GM13977 (cell line): ENCODE measurements around the gene PLXNA4.

ENCODE experiments used
- DNase-seq: peaks from one replicate; pipeline ENCODE4 v3.0.0; 2012; ENCODE audit warnings: low spot score
- in situ Hi-C: fragments of 300-500 bp; cut with MboI; formaldehyde crosslinking; loops from one replicate; pipeline ENCODE4 v1.12.0; 2022; ENCODE audit warnings: low sequenced_read_pairs, low pct_unique_long_range_greater_than_20kb, mixed read lengths, inconsistent platforms; ENCODE audit not compliant: unreplicated experiment
- TF ChIP-seq, protein P1 (sequence below): IDR thresholded peaks from 2 replicates; pipeline ENCODE4 v1.5.1; 2012; ENCODE audit warnings: mild to moderate bottlenecking, control low read depth; ENCODE audit not compliant: insufficient read depth; ENCODE audit errors: extremely low read depth, missing control alignments

The PLXNA4 gene

DNA sequence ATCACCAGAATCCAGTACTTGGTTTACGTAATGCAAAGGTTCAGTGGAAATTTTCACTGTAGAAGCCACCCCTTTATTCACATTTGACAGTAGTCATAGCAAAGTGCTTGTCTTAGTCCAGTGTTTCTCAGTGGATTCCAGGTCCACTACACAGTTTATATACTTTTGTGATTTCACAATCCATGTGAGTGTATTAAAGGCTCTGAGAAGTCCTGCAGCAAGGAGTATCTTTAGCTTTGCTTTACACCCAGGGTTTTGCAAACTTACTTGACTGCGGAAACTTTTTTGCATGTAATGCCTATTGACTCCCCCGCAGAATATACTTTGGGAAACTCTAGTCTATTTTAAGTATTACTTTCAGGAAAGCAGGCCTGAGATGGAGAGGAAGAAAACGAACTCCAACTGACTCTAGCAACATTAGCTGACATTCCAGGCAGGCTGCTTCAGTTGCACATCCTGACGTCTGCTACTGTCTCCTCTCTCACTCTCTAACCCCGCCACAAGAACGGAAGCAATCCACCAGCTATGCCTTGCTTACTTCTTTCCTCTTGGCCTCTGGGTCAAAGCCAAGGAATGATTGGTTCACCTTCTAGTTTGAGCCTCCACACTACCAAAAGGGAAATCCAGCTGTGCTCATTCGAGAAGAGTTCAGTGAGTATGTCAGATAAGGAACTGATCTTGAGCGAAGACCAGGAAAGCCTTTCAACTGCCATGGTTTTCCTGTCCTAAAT, 6.2 kb downstream of the PLXNA4 start:
- TF ChIP-seq, protein P1, sequence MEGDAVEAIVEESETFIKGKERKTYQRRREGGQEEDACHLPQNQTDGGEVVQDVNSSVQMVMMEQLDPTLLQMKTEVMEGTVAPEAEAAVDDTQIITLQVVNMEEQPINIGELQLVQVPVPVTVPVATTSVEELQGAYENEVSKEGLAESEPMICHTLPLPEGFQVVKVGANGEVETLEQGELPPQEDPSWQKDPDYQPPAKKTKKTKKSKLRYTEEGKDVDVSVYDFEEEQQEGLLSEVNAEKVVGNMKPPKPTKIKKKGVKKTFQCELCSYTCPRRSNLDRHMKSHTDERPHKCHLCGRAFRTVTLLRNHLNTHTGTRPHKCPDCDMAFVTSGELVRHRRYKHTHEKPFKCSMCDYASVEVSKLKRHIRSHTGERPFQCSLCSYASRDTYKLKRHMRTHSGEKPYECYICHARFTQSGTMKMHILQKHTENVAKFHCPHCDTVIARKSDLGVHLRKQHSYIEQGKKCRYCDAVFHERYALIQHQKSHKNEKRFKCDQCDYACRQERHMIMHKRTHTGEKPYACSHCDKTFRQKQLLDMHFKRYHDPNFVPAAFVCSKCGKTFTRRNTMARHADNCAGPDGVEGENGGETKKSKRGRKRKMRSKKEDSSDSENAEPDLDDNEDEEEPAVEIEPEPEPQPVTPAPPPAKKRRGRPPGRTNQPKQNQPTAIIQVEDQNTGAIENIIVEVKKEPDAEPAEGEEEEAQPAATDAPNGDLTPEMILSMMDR: no peak
- in situ Hi-C loops: no loop called here
- no peak for DNase-seq

DNA sequence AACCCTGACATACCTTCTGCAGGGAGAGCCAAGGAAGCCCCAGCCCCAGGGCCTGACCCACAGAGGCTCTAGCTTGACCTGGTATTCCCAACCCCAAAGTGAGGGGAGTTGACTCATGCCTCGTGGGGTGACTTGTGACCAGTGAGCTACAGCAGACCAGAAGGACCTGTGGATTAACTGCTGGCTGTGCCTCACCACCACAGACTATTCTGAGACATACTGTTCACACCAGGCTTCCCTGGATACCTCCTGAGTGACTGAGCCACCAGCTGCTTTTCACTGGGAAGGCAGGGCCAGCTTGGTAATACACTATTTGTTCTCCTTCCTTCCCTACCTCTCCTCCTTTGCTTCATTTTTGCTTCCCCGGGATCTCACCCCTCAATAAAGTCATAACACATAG, 7.3 kb downstream of the PLXNA4 start:
- DNase-seq: no peak
- TF ChIP-seq, protein P1: no peak
- in situ Hi-C loops: no loop called here

DNA sequence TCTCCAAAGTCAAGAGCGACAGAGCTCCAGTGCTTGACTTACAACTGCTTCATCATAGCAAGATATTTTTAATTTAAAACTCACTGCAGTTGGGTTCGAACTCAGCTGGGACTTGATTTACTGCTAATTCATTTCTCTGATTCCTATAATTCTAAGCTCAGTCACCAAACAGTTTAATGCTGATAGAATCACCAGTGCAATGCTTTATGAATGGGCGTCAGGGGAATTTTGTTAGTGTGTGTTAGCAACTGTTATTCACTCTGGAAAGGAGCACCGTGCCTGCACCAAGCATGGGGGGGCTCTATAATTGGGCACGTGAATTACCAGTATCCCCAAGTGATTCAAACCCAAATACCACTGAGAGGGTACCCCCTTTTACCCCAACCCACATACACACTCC, 10.4 kb downstream of the PLXNA4 start:
- no peak for DNase-seq
- in situ Hi-C loops: no loop called here
- TF ChIP-seq, protein P1: no peak

DNA sequence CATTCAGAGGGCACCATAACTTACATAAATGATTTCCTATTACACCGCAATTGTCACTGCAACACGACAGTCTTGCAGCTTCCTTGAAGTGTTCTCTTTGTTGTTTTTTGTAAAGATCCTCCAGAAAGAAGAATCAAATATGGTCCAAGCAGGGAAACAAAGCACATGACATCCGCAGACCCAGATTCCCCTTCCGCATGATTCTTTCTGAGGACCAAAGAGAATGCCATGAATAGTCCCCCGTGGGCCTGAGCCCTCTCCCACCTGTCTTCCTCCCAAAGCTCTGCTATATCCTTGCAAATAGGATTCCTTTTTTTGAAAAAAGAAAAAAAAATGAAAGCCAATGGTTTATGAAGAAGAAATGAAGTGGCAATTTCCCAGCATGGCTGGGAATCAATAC, 10.8 kb downstream of the PLXNA4 start:
- TF ChIP-seq, protein P1: no peak
- in situ Hi-C loops: no loop called here
- DNase-seq: no peak

DNA sequence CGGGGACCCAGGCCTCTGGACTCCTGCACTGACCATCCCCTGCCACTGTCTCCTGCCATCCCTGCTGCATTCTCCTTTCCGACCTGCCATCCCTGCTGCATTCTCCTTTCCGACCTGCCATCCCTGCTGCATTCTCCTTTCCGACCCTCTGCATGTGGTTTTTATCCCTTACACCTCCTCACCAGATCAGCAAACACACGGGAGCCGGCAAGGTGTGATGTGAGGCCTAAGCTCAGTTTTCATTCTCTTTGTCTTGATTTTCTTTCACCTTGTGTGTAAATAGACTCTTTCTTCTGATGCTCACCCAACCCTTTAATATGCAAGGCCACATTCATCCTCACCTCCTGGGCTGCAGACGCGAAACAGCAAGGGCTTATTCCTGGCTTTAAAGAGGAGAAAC, 11.4 kb downstream of the PLXNA4 start:
- TF ChIP-seq, protein P1: no peak
- no peak for DNase-seq
- in situ Hi-C loops: no loop called here

DNA sequence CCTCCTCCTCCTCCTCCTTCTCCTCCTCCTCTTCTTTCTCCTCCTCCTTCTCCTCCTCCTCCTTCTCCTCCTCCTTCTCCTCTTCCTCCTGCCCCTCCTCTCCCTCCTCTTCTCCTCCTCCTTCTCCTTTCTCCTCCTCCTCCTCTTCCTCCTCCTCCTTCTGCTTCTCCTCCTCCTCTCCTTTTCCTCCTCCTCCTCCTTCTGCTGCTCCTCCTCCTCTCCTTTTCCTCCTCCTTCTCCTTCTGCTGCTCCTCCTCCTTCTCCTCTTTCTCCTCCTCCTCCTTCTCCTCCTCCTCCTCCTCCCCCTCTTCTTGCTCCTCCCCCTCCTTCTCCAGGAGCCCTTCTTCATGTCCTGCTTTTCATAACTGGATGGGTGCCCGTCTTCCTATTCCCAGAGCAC, 12.2 kb downstream of the PLXNA4 start:
- DNase-seq: no peak
- TF ChIP-seq, protein P1: no peak
- in situ Hi-C loops: no loop called here
